IMR-90 (cell line): Measurements from ENCODE around the gene CCDC134. TPM values are rescaled to one million over a fixed set of nuclear protein-coding genes. Genes with fewer than 3 reads are reported as not detected.
"Not testable (repeated sequence)": the region's sequence is repeated elsewhere in the genome, so short reads cannot be mapped to it uniquely, and the experiment has no call there.

Experiments
- ATAC-seq: fragments of 200-7000 bp; cut with Tn5 transposase; 2 replicates; pipeline ENCODE4 v1.9.1; 2020; ENCODE audit warnings: low read depth, mild to moderate bottlenecking, moderate library complexity
- BruUV-seq: library from RNA; stranded (reverse); fragments of 400-500 nt; replicated peaks from 2 replicates; lab custom pipeline; 2021; lab: Mats Ljungman, UMichigan
- CTCF ChIA-PET: fragments of 300-600 bp; formaldehyde crosslinking; extraction: SDS; loops from one replicate; lab custom pipeline; 2021; ENCODE audit warnings: antibody characterized with exemption; lab: Yijun Ruan, JAX
- POLR2A ChIA-PET: fragments of 300-600 bp; sonication (Branson Sonifier 250); formaldehyde crosslinking; loops from one replicate; lab custom pipeline; 2022; ENCODE audit warnings: antibody characterized with exemption; ENCODE audit not compliant: unreplicated experiment; lab: Charles Lee
- DNase-seq: peaks from one replicate; pipeline ENCODE4 v3.0.0; 2013
- H2AFZ ChIP-seq: replicated peaks from 2 replicates; pipeline ENCODE3; 2013; ENCODE audit warnings: low read length, mild to moderate bottlenecking; ENCODE audit not compliant: poor library complexity
- H2AK5ac ChIP-seq: 2 replicates; pipeline ENCODE4 v1.6.1; 2013; ENCODE audit warnings: low read depth, low read length, inconsistent platforms
- H2AK9ac ChIP-seq: replicated peaks from 2 replicates; pipeline ENCODE3; 2013; ENCODE audit warnings: mild to moderate bottlenecking, low read depth, low read length, moderate library complexity; ENCODE audit not compliant: poor library complexity
- H2BK120ac ChIP-seq: 2 replicates; pipeline ENCODE4 v1.6.1; 2013; ENCODE audit warnings: low read depth, low read length, inconsistent platforms
- H2BK15ac ChIP-seq: 3 replicates; pipeline ENCODE4 v1.6.1; 2013; ENCODE audit warnings: low read depth, low read length, inconsistent platforms
- H2BK20ac ChIP-seq: 2 replicates; pipeline ENCODE4 v1.6.1; 2013; ENCODE audit warnings: low read depth, mild to moderate bottlenecking, inconsistent platforms, low read length, moderate library complexity
- H2BK5ac ChIP-seq: 2 replicates; pipeline ENCODE4 v1.6.1; 2013; ENCODE audit warnings: mild to moderate bottlenecking, low read depth, low read length, inconsistent platforms; ENCODE audit not compliant: poor library complexity, severe bottlenecking
- H3K14ac ChIP-seq: replicated peaks from 2 replicates; pipeline ENCODE4 v1.6.1; 2013; ENCODE audit warnings: low read depth, low read length, inconsistent platforms
- H3K18ac ChIP-seq: 2 replicates; pipeline ENCODE4 v1.6.1; 2013; ENCODE audit warnings: low read depth, low read length, control low read depth
- H3K23ac ChIP-seq: 2 replicates; pipeline ENCODE4 v1.6.1; 2013; ENCODE audit warnings: low read depth, low read length, inconsistent platforms
- H3K27ac ChIP-seq: 2 replicates; pipeline ENCODE4 v1.5.1; 2013; ENCODE audit warnings: mild to moderate bottlenecking, control low read depth, low read length; ENCODE audit not compliant: insufficient read depth
- H3K27me3 ChIP-seq: 2 replicates; pipeline ENCODE4 v1.6.1; 2013; ENCODE audit warnings: low read length; ENCODE audit not compliant: control insufficient read depth, insufficient read depth
- H3K36me3 ChIP-seq: 2 replicates; pipeline ENCODE4 v1.6.1; 2013; ENCODE audit warnings: low read length, mixed read lengths; ENCODE audit not compliant: control insufficient read depth, insufficient read depth
- H3K4ac ChIP-seq: 2 replicates; pipeline ENCODE4 v1.6.1; 2013; ENCODE audit warnings: low read depth, low read length, inconsistent platforms
- H3K4me1 ChIP-seq: 2 replicates; pipeline ENCODE4 v1.6.1; 2013; ENCODE audit warnings: low read length, mixed read lengths; ENCODE audit not compliant: control insufficient read depth, insufficient read depth
- H3K4me2 ChIP-seq: 2 replicates; pipeline ENCODE4 v1.6.1; 2013; ENCODE audit warnings: low read depth, mild to moderate bottlenecking, control low read depth, low read length, moderate library complexity
- H3K4me3 ChIP-seq: 2 replicates; pipeline ENCODE4 v1.5.1; 2013; ENCODE audit warnings: low read depth, mild to moderate bottlenecking, control low read depth, low read length, moderate library complexity; ENCODE audit not compliant: insufficient read depth
- H3K56ac ChIP-seq: 2 replicates; pipeline ENCODE4 v1.6.1; 2013; ENCODE audit warnings: low read length, inconsistent platforms; ENCODE audit not compliant: insufficient read depth; ENCODE audit errors: extremely low read depth
- H3K79me1 ChIP-seq, 2 experiments: 2 replicates each; pipeline ENCODE4 v1.6.1; 2013; ENCODE audit warnings: low read length in 2 of 2, inconsistent platforms in 1 of 2, low read depth in 1 of 2
- H3K9ac ChIP-seq: 2 replicates; pipeline ENCODE4 v1.6.1; 2013; ENCODE audit warnings: low read depth, low read length, control low read depth
- H3K9me1 ChIP-seq: 2 replicates; pipeline ENCODE4 v1.6.1; 2013; ENCODE audit warnings: low read length, inconsistent platforms; ENCODE audit not compliant: insufficient read depth
- H3K9me3 ChIP-seq: 2 replicates; pipeline ENCODE4 v1.6.1; 2013; ENCODE audit warnings: low read length; ENCODE audit not compliant: control insufficient read depth, insufficient read depth
- H4K20me1 ChIP-seq: 2 replicates; pipeline ENCODE4 v1.6.1; 2013; ENCODE audit warnings: low read length, inconsistent platforms; ENCODE audit not compliant: insufficient read depth
- H4K5ac ChIP-seq: 2 replicates; pipeline ENCODE4 v1.6.1; 2013; ENCODE audit warnings: mild to moderate bottlenecking, low read depth, low read length, control low read depth
- H4K8ac ChIP-seq, 2 experiments: 2 replicates each; pipeline ENCODE4 v1.6.1; 2013; ENCODE audit warnings: low read depth in 2 of 2, low read length in 2 of 2, control low read depth in 1 of 2, inconsistent platforms in 1 of 2
- H4K91ac ChIP-seq: 2 replicates; pipeline ENCODE4 v1.6.1; 2013; ENCODE audit warnings: low read depth, low read length, inconsistent platforms; ENCODE audit not compliant: insufficient read depth
- FOS ChIP-seq: fragments of 150-350 bp; IDR thresholded peaks from 2 replicates; pipeline ENCODE4 v1.6.1; 2016; ENCODE audit warnings: low read depth, low read length
- MAZ ChIP-seq: IDR thresholded peaks from 2 replicates; pipeline ENCODE4 v1.6.1; 2012; ENCODE audit warnings: low read depth, mild to moderate bottlenecking, low read length, improper control_type of control experiment, moderate library complexity, borderline replicate concordance
- POLR2A ChIP-seq: IDR thresholded peaks from 2 replicates; pipeline ENCODE4 v1.6.1; 2012; ENCODE audit warnings: mild to moderate bottlenecking, low read depth, low read length
- RFX5 ChIP-seq: IDR thresholded peaks from 2 replicates; pipeline ENCODE4 v1.8.0; 2012; ENCODE audit warnings: low read depth, mild to moderate bottlenecking, low read length, moderate library complexity
- WGBS, 2 experiments: methylation state at CpG; one replicate each; pipeline versions ENCODE4 v1.1.5 to v1.1.7; 2013; ENCODE audit warnings: missing lambda C conversion rate in 2 of 2; ENCODE audit not compliant: insufficient read length in 1 of 2; ENCODE audit errors: extremely low coverage in 2 of 2; 5-methylcytosine and 5-hydroxymethylcytosine counted together
- dilution Hi-C: fragments of 300-500 bp; cut with HindIII; formaldehyde crosslinking; loops from one replicate; pipeline ENCODE4 v1.14.3; 2018; ENCODE audit warnings: low sequenced_read_pairs; ENCODE audit not compliant: unreplicated experiment
- in situ Hi-C: fragments of 300-500 bp; cut with MboI; formaldehyde crosslinking; loops from 3 replicates; pipeline ENCODE4 v1.14.3; 2019; ENCODE audit warnings: low sequenced_read_pairs, inconsistent platforms, mixed read lengths
- intact Hi-C: fragments of 100-400 bp; cut with micrococcal nuclease; formaldehyde crosslinking; loops from 2 replicates; pipeline ENCODE4 v1.10.0; 2022
- polyA plus RNA-seq, 3 experiments: library from polyadenylated mRNA; depleted of rRNA; stranded (reverse); fragments of >200 nt; gene quantifications; 2 replicates each; pipeline ENCODE4 v1.2.3, GENCODE V29; 2012; ENCODE audit warnings: low replicate concordance in 1 of 3
- total RNA-seq: library from RNA; depleted of rRNA; stranded (reverse); fragments of >200 nt; gene quantifications from 2 replicates; pipeline ENCODE4 v1.2.3, GENCODE V29; 2012
- TF ChIP-seq, protein P1 (sequence below): fragments of 150-350 bp; IDR thresholded peaks from 2 replicates; pipeline ENCODE4 v1.6.1; 2016; ENCODE audit warnings: low read depth, mild to moderate bottlenecking, low read length, moderate library complexity, borderline replicate concordance

CCDC134 gene
- total and polyA plus RNA-seq, 2 of the 4 experiments (the other 2 are of a cell fraction), result 5.1 to 7.0 TPM

DNA sequence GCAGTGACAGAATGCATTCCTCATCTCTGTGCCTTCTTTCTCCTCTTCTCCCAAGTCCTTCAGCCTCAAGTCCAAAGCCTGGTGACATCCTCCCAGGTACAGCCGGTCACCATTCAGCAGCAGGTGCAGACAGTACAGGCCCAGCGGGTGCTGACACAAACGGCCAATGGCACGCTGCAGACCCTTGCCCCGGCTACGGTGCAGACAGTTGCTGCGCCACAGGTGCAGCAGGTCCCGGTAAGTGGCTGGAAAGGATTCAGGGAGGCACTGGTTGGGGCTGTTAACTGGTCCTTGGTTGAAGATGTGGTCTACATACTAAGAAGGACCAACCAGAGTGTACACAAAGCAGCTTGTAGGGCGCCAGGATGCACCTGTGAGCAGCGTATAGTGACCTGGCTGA, 68.1 kb downstream of the CCDC134 start:
- BruUV-seq, result no TSS peak
- Histone ChIP-seq H3K27ac (no peak overlapping the region), H3K9ac (no peak overlapping the region), H3K79me1 (peaks cover 0 to 17% of the 10 kb centered on the region in 2 experiments; a peak in 3 of 4 replicates), H4K8ac (no peak overlapping the region), H3K18ac (no peak overlapping the region), H3K4me1 (no peaks in the 10 kb centered on the region), H3K27me3 (no peaks in the 10 kb centered on the region), H3K36me3 (peaks cover 19% of the 10 kb centered on the region), H3K9me3 (no peaks in the 10 kb centered on the region), H3K9me1 (0 out of 2 replicates have a peak, but pooled peaks cover 14% of the 10 kb centered on the region), H2BK5ac (no peak overlapping the region), H3K56ac (no peak overlapping the region), H2AFZ (no peak overlapping the region), H4K91ac (no peak overlapping the region), H3K14ac (no peak overlapping the region), H3K4me2 (no peak overlapping the region), H4K5ac (no peak overlapping the region), H2BK20ac (no peak overlapping the region), H3K4ac (no peak overlapping the region), H2BK120ac (no peak overlapping the region), H4K20me1 (peaks cover 13% of the 10 kb centered on the region; the same call in 1 of the 2 replicates), H2AK9ac (no peak overlapping the region), H2AK5ac (no peak overlapping the region), H3K4me3 (no peak overlapping the region), H2BK15ac (no peak overlapping the region), H3K23ac (no peak overlapping the region)
- DNase-seq, result no peak
- in situ Hi-C loops, result no loop called here
- no CpG with 5 or more reads among the region's 10 CpGs for WGBS, 2 experiments
- ChIA-PET CTCF (no interaction called here), POLR2A (no interaction called here)
- intact Hi-C loops, result no loop called here
- dilution Hi-C loops, result no loop called here
- no peak for TF ChIP-seq POLR2A
- no peak for TF ChIP-seq MAZ
- no peak for TF ChIP-seq FOS
- TF ChIP-seq, protein P1, sequence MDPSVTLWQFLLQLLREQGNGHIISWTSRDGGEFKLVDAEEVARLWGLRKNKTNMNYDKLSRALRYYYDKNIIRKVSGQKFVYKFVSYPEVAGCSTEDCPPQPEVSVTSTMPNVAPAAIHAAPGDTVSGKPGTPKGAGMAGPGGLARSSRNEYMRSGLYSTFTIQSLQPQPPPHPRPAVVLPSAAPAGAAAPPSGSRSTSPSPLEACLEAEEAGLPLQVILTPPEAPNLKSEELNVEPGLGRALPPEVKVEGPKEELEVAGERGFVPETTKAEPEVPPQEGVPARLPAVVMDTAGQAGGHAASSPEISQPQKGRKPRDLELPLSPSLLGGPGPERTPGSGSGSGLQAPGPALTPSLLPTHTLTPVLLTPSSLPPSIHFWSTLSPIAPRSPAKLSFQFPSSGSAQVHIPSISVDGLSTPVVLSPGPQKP, result no peak
- TF ChIP-seq RFX5, result no peak
- ATAC-seq, result no peak

DNA sequence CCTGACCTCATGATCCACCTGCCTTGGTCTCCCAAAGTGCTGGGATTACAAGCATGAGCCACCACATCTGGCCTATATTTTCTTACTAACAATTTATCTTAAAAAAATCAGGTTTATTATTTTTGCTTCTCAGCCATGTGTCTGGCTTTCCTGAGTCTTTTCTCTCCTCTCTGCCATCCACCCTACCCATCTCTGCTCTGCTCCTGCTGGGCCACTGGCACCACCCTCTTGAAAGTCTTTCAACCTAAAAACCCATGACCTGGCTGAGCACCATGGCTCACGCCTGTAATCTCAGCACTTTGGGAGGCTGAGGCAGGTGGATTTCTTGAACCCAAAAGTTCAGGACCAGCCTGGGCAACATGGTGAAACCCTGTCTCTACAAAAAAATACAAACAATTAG, 69.6 kb downstream of the CCDC134 start:
- H3K23ac ChIP-seq, BruUV-seq, H3K79me1 ChIP-seq, H2AK5ac ChIP-seq, H4K8ac ChIP-seq, H3K4me2 ChIP-seq, H4K91ac ChIP-seq, CTCF ChIA-PET, H2BK120ac ChIP-seq, H3K9me3 ChIP-seq, H3K27me3 ChIP-seq, H2AK9ac ChIP-seq, dilution Hi-C loops, H3K14ac ChIP-seq, H3K56ac ChIP-seq, H4K20me1 ChIP-seq, H3K18ac ChIP-seq, DNase-seq, H2BK15ac ChIP-seq, H3K4me3 ChIP-seq, H4K5ac ChIP-seq, H3K4ac ChIP-seq, H3K4me1 ChIP-seq, POLR2A ChIA-PET, H2BK5ac ChIP-seq, H3K9ac ChIP-seq, H2AFZ ChIP-seq, ATAC-seq, H2BK20ac ChIP-seq, in situ Hi-C loops, H3K27ac ChIP-seq, intact Hi-C loops: not testable (repeated sequence)
- no CpG with 5 or more reads among the region's 1 CpG for WGBS, 2 experiments
- Histone ChIP-seq H3K9me1 (peaks cover 15% of the 10 kb centered on the region; the same call in 1 of the 2 replicates), H3K36me3 (peaks cover 26% of the 10 kb centered on the region)
